HG02970 (cell line): Measurements from ENCODE around the gene SUSD1.
A peak's percentile ranks its signal among the peaks of the same experiment; 100 is the strongest.

Source experiments
- ATAC-seq: cut with Tn5 transposase; IDR thresholded peaks from one replicate; pipeline ENCODE4 v1.9.1; 2021; ENCODE audit warnings: mild to moderate bottlenecking, moderate library complexity, moderate number of reproducible peaks; ENCODE audit not compliant: unreplicated experiment, low FRiP score

The SUSD1 gene

GRCh38 chr9:112021742-112022141 lies 153.4 kb downstream of the SUSD1 start:
- no peak for ATAC-seq

GRCh38 chr9:112020680-112021596 lies 154.2 kb downstream of the SUSD1 start:
- ATAC-seq: no peak

- ATAC-seq: no peak
These were observed 157.2 kb downstream of the SUSD1 start for GRCh38 chr9:112017878-112018277.

GRCh38 chr9:112015736-112016135 lies 159.4 kb downstream of the SUSD1 start:
- no peak for ATAC-seq

GRCh38 chr9:112015149-112015548 lies 159.9 kb downstream of the SUSD1 start:
- ATAC-seq: no peak

GRCh38 chr9:112013266-112013665 lies 161.8 kb downstream of the SUSD1 start:
- no peak for ATAC-seq

- ATAC-seq: peak; percentile 65
These were observed 162.8 kb downstream of the SUSD1 start for GRCh38 chr9:112012026-112012902.

GRCh38 chr9:112011051-112011620 lies 164.0 kb downstream of the SUSD1 start:
- no peak for ATAC-seq

GRCh38 chr9:112010537-112010936 lies 164.6 kb downstream of the SUSD1 start:
- no peak for ATAC-seq

- ATAC-seq: no peak
These were observed 165.4 kb downstream of the SUSD1 start for GRCh38 chr9:112009656-112010055.

GRCh38 chr9:112007575-112008240 lies 167.4 kb downstream of the SUSD1 start:
- no peak for ATAC-seq

- no peak for ATAC-seq
These were observed 168.6 kb downstream of the SUSD1 start for GRCh38 chr9:112006361-112007020.

GRCh38 chr9:112005939-112006338 lies 169.2 kb downstream of the SUSD1 start:
- no peak for ATAC-seq

GRCh38 chr9:112003538-112003937 lies 171.6 kb downstream of the SUSD1 start:
- no peak for ATAC-seq

GRCh38 chr9:112002847-112003457 lies 172.1 kb downstream of the SUSD1 start:
- no peak for ATAC-seq

- no peak for ATAC-seq
These were observed 172.8 kb downstream of the SUSD1 start for GRCh38 chr9:112002131-112002846.

GRCh38 chr9:112000743-112001142 lies 174.4 kb downstream of the SUSD1 start:
- ATAC-seq: no peak

- no peak for ATAC-seq
These were observed 175.8 kb downstream of the SUSD1 start for GRCh38 chr9:111999319-111999718.

- ATAC-seq: no peak
These were observed 177.3 kb downstream of the SUSD1 start for GRCh38 chr9:111997831-111998230.
